PC-9 (cell line): ENCODE measurements around the gene ESPNL. TPM values are rescaled to one million over a fixed set of nuclear protein-coding genes. Genes with fewer than 3 reads are reported as not detected.

Experiments
- BruUV-seq: library from RNA; stranded (reverse); fragments of 400-500 nt; replicated peaks from 2 replicates; lab custom pipeline; 2021; lab: Mats Ljungman, UMichigan
- CTCF ChIA-PET: fragments of 300-600 bp; sonication (Branson Sonifier 250); formaldehyde crosslinking; loops from one replicate; lab custom pipeline; 2022; ENCODE audit warnings: antibody characterized with exemption; lab: Charles Lee
- POLR2A ChIA-PET: fragments of 300-600 bp; sonication (Branson Sonifier 250); formaldehyde crosslinking; loops from one replicate; lab custom pipeline; 2022; ENCODE audit warnings: antibody characterized with exemption; ENCODE audit not compliant: unreplicated experiment; lab: Charles Lee
- DNase-seq, 2 experiments: peaks; one replicate each; pipeline versions ENCODE4 v3.0.0 to v3.0.0-alpha.2; 2015 to 2022; ENCODE audit warnings: mixed read lengths in 1 of 2
- H2AFZ ChIP-seq: fragments of 200-600 bp; sonication (generic); 2 replicates; pipeline ENCODE4 v1.8.1; 2017; ENCODE audit warnings: antibody characterized with exemption
- H3F3A ChIP-seq: fragments of 200-600 bp; sonication (generic); 2 replicates; pipeline ENCODE4 v1.8.1; 2017; ENCODE audit warnings: antibody characterized with exemption, mild to moderate bottlenecking, low read depth; ENCODE audit not compliant: insufficient read depth
- H3K27ac ChIP-seq: fragments of 200-600 bp; sonication (generic); 2 replicates; pipeline ENCODE4 v1.6.1; 2016; ENCODE audit warnings: mixed run types
- H3K27me3 ChIP-seq: fragments of 200-600 bp; sonication (generic); 2 replicates; pipeline ENCODE4 v1.6.1; 2016; ENCODE audit warnings: low read depth, mixed run types; ENCODE audit not compliant: insufficient read depth
- H3K36me3 ChIP-seq: fragments of 200-600 bp; sonication (generic); 2 replicates; pipeline ENCODE4 v1.6.1; 2016; ENCODE audit warnings: low read depth, mixed run types
- H3K4me1 ChIP-seq: fragments of 200-600 bp; sonication (generic); replicated peaks from 2 replicates; pipeline ENCODE4 v1.6.1; 2016; ENCODE audit warnings: mixed run types; ENCODE audit not compliant: insufficient read depth
- H3K4me2 ChIP-seq: fragments of 200-600 bp; sonication (generic); 2 replicates; pipeline ENCODE4 v1.6.1; 2017; ENCODE audit warnings: mixed run types
- H3K4me3 ChIP-seq: fragments of 200-600 bp; sonication (generic); 2 replicates; pipeline ENCODE4 v1.6.1; 2016; ENCODE audit warnings: mixed run types
- H3K79me2 ChIP-seq: fragments of 200-600 bp; sonication (generic); 2 replicates; pipeline ENCODE4 v1.6.1; 2017; ENCODE audit warnings: low read depth, mixed run types
- H3K9me2 ChIP-seq: fragments of 200-600 bp; sonication (generic); 2 replicates; pipeline ENCODE4 v1.8.1; 2017; ENCODE audit warnings: mild to moderate bottlenecking; ENCODE audit not compliant: insufficient read depth
- H3K9me3 ChIP-seq: fragments of 200-600 bp; sonication (generic); 2 replicates; pipeline ENCODE4 v1.8.1; 2016; ENCODE audit warnings: low read depth; ENCODE audit not compliant: insufficient read depth
- H4K20me1 ChIP-seq: fragments of 200-600 bp; sonication (generic); 2 replicates; pipeline ENCODE4 v1.8.1; 2017; ENCODE audit not compliant: insufficient read depth
- EZH2 ChIP-seq: fragments of 200-600 bp; sonication (generic); IDR thresholded peaks from 2 replicates; pipeline ENCODE4 v1.8.0; 2017; ENCODE audit warnings: antibody characterized with exemption, low read depth
- intact Hi-C: fragments of 100-400 bp; cut with micrococcal nuclease; formaldehyde crosslinking; loops from one replicate; pipeline ENCODE4 v1.10.0; 2022; ENCODE audit not compliant: unreplicated experiment
- total RNA-seq: library from RNA; stranded (reverse); gene quantifications from 2 replicates; pipeline ENCODE4 v1.2.3, GENCODE V29; 2021
- TF ChIP-seq, protein P1 (sequence below): fragments of 200-600 bp; sonication (generic); conservative IDR thresholded peaks from 2 replicates; pipeline ENCODE4 v1.6.1; 2017; ENCODE audit warnings: mixed run types, antibody characterized with exemption, mild to moderate bottlenecking, moderate library complexity

The ESPNL gene
- total RNA-seq, 1 experiment from 2014 or later = 1.1 TPM

DNA sequence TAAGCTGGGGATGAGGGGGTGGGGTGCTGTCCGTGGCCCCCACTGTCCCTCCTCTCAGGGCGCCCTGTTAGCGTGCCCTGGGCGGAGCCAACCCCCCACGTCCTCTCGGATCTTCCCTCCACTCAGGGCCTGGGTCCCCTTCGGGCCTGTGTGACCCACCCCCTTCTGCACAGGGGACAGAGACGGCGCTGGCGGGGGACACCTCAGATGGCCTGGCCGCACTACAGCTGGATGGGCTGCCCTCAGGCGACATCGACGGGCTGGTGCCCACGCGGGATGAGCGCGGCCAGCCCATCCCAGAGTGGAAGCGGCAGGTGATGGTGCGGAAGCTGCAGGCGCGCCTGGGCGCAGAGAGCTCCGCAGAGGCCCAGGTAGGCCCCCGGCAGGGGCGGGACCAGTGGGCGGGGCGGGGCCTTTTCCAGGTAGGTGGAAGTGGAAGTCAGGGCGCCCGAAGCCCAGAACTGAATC, 28.4 kb downstream of the ESPNL start:
- Histone ChIP-seq H3K4me2 (no peak overlapping the region), H3K9me2 (no peaks in the 10 kb centered on the region), H2AFZ (no peak overlapping the region), H3K27ac (no peak overlapping the region), H3K79me2 (no peaks in the 10 kb centered on the region), H3K27me3 (peaks cover 5% of the 10 kb centered on the region; the same call in 1 of the 2 replicates), H3K36me3 (no peaks in the 10 kb centered on the region), H3K9me3 (peaks cover 8% of the 10 kb centered on the region; the same call in 1 of the 2 replicates), H3K4me1 (no peaks in the 10 kb centered on the region), H3F3A (peaks cover 14% of the 10 kb centered on the region), H3K4me3 (no peak overlapping the region), H4K20me1 (no peaks in the 10 kb centered on the region)
- intact Hi-C loops = no loop called here
- no peak for DNase-seq
- TF ChIP-seq EZH2 = no peak
- TF ChIP-seq, protein P1, sequence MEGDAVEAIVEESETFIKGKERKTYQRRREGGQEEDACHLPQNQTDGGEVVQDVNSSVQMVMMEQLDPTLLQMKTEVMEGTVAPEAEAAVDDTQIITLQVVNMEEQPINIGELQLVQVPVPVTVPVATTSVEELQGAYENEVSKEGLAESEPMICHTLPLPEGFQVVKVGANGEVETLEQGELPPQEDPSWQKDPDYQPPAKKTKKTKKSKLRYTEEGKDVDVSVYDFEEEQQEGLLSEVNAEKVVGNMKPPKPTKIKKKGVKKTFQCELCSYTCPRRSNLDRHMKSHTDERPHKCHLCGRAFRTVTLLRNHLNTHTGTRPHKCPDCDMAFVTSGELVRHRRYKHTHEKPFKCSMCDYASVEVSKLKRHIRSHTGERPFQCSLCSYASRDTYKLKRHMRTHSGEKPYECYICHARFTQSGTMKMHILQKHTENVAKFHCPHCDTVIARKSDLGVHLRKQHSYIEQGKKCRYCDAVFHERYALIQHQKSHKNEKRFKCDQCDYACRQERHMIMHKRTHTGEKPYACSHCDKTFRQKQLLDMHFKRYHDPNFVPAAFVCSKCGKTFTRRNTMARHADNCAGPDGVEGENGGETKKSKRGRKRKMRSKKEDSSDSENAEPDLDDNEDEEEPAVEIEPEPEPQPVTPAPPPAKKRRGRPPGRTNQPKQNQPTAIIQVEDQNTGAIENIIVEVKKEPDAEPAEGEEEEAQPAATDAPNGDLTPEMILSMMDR = no peak
- CTCF ChIA-PET = no interaction called here
- POLR2A ChIA-PET = no interaction called here
- BruUV-seq = no TSS peak

DNA sequence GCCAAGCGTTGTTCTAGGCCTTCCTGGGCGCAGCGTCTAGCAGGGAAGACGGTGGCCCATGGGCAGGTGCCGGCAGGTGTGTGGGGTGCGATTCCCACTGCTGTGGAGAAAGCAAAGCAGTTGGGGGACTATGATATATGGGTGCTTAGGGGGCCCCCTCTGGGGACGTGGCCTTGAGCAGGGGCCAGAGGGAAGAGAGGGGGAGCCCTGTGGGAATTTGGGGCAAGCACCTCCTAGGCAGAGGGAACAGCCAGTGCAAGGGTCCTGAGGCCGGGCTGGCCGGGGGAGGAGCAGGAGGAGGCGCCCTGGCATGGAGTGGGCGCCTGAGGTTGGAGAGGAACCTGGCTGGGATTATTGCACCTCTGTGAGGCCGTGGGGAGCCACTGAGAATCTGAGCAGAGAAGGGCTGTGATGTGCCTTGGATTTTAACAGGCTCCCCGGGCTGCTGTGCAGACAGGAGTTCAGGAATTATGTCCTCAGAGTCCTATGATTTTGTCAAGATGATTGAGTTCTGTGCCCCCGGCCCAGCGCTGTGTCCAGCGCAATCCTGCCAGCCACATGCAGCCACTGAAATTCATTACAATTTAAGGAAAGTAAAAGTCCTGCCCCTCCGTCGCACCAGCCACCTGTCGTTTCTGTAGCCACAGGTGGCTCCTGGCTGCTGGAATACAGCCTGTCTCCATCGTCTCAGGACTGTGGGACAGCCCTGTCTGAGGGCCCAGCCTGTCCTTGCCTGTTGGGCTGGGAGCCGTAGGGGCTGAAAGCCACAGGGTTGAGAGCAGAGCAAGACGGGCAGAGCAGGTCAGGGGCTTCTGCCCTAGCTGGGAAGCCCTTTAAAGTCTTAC, 29.2 kb downstream of the ESPNL start:
- Histone ChIP-seq H3K9me3 (peaks cover 8% of the 10 kb centered on the region; the same call in 1 of the 2 replicates), H3K36me3 (no peaks in the 10 kb centered on the region), H3K4me2 (no peak overlapping the region), H3K27me3 (no peaks in the 10 kb centered on the region), H3K79me2 (no peaks in the 10 kb centered on the region), H3K4me3 (no peak overlapping the region), H3K4me1 (no peaks in the 10 kb centered on the region), H3F3A (peaks cover 15% of the 10 kb centered on the region), H3K9me2 (no peaks in the 10 kb centered on the region), H4K20me1 (no peaks in the 10 kb centered on the region), H3K27ac (no peak overlapping the region), H2AFZ (no peak overlapping the region)
- intact Hi-C loops = no loop called here
- ChIA-PET POLR2A (no interaction called here), CTCF (no interaction called here)
- no peak for TF ChIP-seq EZH2
- no TSS peak for BruUV-seq
- DNase-seq = no peak

DNA sequence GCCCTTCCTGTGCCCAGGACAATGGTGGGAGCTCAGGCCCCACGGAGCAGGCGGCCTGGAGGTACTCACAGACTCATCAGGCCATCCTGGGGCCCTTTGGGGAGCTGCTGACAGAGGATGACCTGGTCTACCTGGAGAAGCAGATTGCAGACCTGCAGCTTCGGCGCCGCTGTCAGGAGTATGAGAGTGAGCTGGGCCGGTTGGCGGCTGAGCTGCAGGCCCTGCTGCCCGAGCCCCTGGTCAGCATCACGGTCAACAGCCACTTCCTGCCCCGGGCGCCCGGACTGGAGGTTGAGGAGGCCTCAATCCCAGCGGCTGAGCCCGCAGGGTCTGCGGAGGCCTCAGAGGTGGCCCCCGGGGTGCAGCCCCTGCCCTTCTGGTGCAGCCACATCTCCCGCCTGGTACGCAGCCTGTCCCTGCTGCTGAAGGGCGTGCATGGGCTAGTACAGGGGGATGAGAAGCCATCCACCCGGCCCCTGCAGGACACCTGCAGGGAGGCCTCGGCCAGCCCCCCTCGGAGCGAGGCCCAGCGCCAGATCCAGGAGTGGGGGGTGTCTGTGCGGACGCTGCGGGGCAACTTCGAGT, 30.1 kb downstream of the ESPNL start:
- H3K27me3 ChIP-seq = no peaks in the 10 kb centered on the region
- peaks cover 8% of the 10 kb centered on the region; the same call in 1 of the 2 replicates for H3K9me3 ChIP-seq
- H3K36me3 ChIP-seq = no peaks in the 10 kb centered on the region
- intact Hi-C loops = no loop called here
- CTCF ChIA-PET = no interaction called here
- no peak overlapping the region for H3K4me2 ChIP-seq
- no peaks in the 10 kb centered on the region for H3K9me2 ChIP-seq
- no peak for DNase-seq
- no peak overlapping the region for H2AFZ ChIP-seq
- H3K79me2 ChIP-seq = no peaks in the 10 kb centered on the region
- POLR2A ChIA-PET = no interaction called here
- peaks cover 21% of the 10 kb centered on the region for H3F3A ChIP-seq
- H3K4me1 ChIP-seq = no peaks in the 10 kb centered on the region
- no TSS peak for BruUV-seq
- H3K27ac ChIP-seq = no peak overlapping the region
- no peaks in the 10 kb centered on the region for H4K20me1 ChIP-seq
- no peak overlapping the region for H3K4me3 ChIP-seq
- TF ChIP-seq EZH2 = no peak
- TF ChIP-seq, protein P1 = no peak
